H1 (cell line): ENCODE measurements around the gene CTSC. TPM values are rescaled to one million over a fixed set of nuclear protein-coding genes. Genes with fewer than 3 reads are reported as not detected.

Experiments
- BCL11A ChIP-seq, 2 experiments: IDR thresholded peaks; one replicate each; pipeline ENCODE4 v1.6.1; 2011; ENCODE audit warnings: low read depth in 2 of 2, low read length in 2 of 2, mild to moderate bottlenecking in 2 of 2
- BRCA1 ChIP-seq: IDR thresholded peaks from 2 replicates; pipeline ENCODE4 v1.6.1; 2012; ENCODE audit warnings: low read depth, low read length, improper control_type of control experiment
- CBX5 ChIP-seq: fragments of 300-800, 300-1000 bp; sonication (generic); IDR thresholded peaks from 2 replicates; pipeline ENCODE4 v1.7.1; 2016; ENCODE audit warnings: antibody characterized with exemption, low read length, low read depth
- CHD1 ChIP-seq: IDR thresholded peaks from 2 replicates; pipeline ENCODE4 v1.6.1; 2012; ENCODE audit warnings: low read depth, low read length, improper control_type of control experiment
- CTBP2 ChIP-seq: IDR thresholded peaks from 2 replicates; pipeline ENCODE4 v1.7.0; 2011; ENCODE audit warnings: borderline replicate concordance, mild to moderate bottlenecking, moderate library complexity, mixed read lengths, low read length; ENCODE audit not compliant: insufficient read depth, insufficient read length
- EGR1 ChIP-seq: IDR thresholded peaks from 2 replicates; pipeline ENCODE4 v1.6.1; 2011; ENCODE audit warnings: low read depth, low read length, borderline replicate concordance
- HDAC6 ChIP-seq: IDR thresholded peaks from one replicate; pipeline ENCODE4 v1.7.1; 2012; ENCODE audit warnings: low read depth, mild to moderate bottlenecking, inconsistent platforms, low read length, moderate library complexity
- KDM5A ChIP-seq: fragments of 200-600 bp; IDR thresholded peaks from 2 replicates; pipeline ENCODE4 v1.7.1; 2012; ENCODE audit warnings: mild to moderate bottlenecking, low read length, inconsistent platforms, mixed read lengths
- NRF1 ChIP-seq: IDR thresholded peaks from 2 replicates; pipeline ENCODE4 v1.6.1; 2011; ENCODE audit warnings: mild to moderate bottlenecking, low read depth, low read length, improper control_type of control experiment
- POLR2A ChIP-seq, 2 experiments: IDR thresholded peaks; 1 replicate in 1 of 2; 2 replicates in 1 of 2; pipeline ENCODE4 v1.6.1; 2011; ENCODE audit warnings: low read depth in 2 of 2, low read length in 2 of 2, mild to moderate bottlenecking in 2 of 2; ENCODE audit errors: control extremely low read depth in 1 of 2
- RAD21 ChIP-seq, 2 experiments: IDR thresholded peaks in 1 of 2; conservative IDR thresholded peaks in 1 of 2; 2 replicates each; pipeline ENCODE4 v1.6.1; 2011; ENCODE audit warnings: low read depth in 2 of 2, low read length in 2 of 2, improper control_type of control experiment in 1 of 2, inconsistent platforms in 1 of 2, mild to moderate bottlenecking in 1 of 2, moderate library complexity in 1 of 2
- RXRA ChIP-seq: IDR thresholded peaks from 2 replicates; pipeline ENCODE4 v1.6.1; 2011; ENCODE audit warnings: low read depth, mild to moderate bottlenecking, low read length, moderate library complexity; ENCODE audit not compliant: insufficient read depth
- SAP30 ChIP-seq: fragments of 300-600 bp; sonication (generic); IDR thresholded peaks from 2 replicates; pipeline ENCODE4 v1.7.1; 2012; ENCODE audit warnings: low read length, moderate library complexity, mild to moderate bottlenecking, inconsistent platforms; ENCODE audit not compliant: insufficient read depth, insufficient replicate concordance
- SIN3A ChIP-seq, 2 experiments: IDR thresholded peaks in 1 of 2; conservative IDR thresholded peaks in 1 of 2; 2 replicates each; pipeline ENCODE4 v1.6.1; 2011 to 2012; ENCODE audit warnings: low read length in 2 of 2, improper control_type of control experiment in 1 of 2, low read depth in 1 of 2, mild to moderate bottlenecking in 1 of 2
- SUZ12 ChIP-seq: fragments of 200-600 bp; sonication (generic); IDR thresholded peaks from 2 replicates; pipeline ENCODE4 v1.6.1; 2012; ENCODE audit warnings: mild to moderate bottlenecking, inconsistent platforms, low read length, moderate library complexity, mixed read lengths
- TAF1 ChIP-seq: IDR thresholded peaks from 2 replicates; pipeline ENCODE4 v1.6.1; 2011; ENCODE audit warnings: mild to moderate bottlenecking, low read depth, low read length
- TAF7 ChIP-seq: optimal IDR thresholded peaks from 2 replicates; pipeline ENCODE3; 2011; ENCODE audit warnings: low read depth, mild to moderate bottlenecking, inconsistent platforms, low read length, moderate library complexity, borderline replicate concordance
- TCF12 ChIP-seq: IDR thresholded peaks from 2 replicates; pipeline ENCODE4 v1.6.1; 2011; ENCODE audit warnings: low read depth, mild to moderate bottlenecking, low read length
- TEAD4 ChIP-seq: IDR thresholded peaks from 2 replicates; pipeline ENCODE4 v1.6.1; 2012; ENCODE audit warnings: low read depth, low read length, inconsistent platforms, mixed read lengths
- ZNF274 ChIP-seq: IDR thresholded peaks from 2 replicates; pipeline ENCODE4 v1.7.0; 2012; ENCODE audit warnings: low read length, borderline replicate concordance; ENCODE audit errors: extremely low read depth
- polyA plus RNA-seq, 7 experiments: library from polyadenylated mRNA; depleted of rRNA in 3 of 7; stranded (reverse) in 5 of 7; unstranded in 2 of 7; fragments of >200 nt in 5 of 7; fragments of 200-250 nt in 2 of 7; gene quantifications; 1 replicate in 5 of 7; 2 replicates in 1 of 7; 4 replicates in 1 of 7; pipeline versions ENCODE4 v1.2.1 to v1.2.3, GENCODE V29; 2011 to 2013; ENCODE audit warnings: missing spikeins in 2 of 7, mixed read lengths in 2 of 7
- total RNA-seq: library from RNA; stranded (reverse); fragmentation: NEBNext Ultra II Directional; extraction: Animal tissue kit (Norgen Biotek cat#: 25700); gene quantifications from 2 replicates; pipeline ENCODE4 v1.2.1, GENCODE V29; 2021
- TF ChIP-seq, protein P1 (sequence below): IDR thresholded peaks from 2 replicates; pipeline ENCODE4 v1.6.1; 2012; ENCODE audit warnings: inconsistent platforms
- TF ChIP-seq, protein P2 (sequence below): IDR thresholded peaks from 2 replicates; pipeline ENCODE4 v1.6.1; 2012; ENCODE audit warnings: low read length, inconsistent platforms

CTSC gene
- total and polyA plus RNA-seq, 2 of the 8 experiments (the other 6 are each of a cell fraction or from before 2014, with no cell fraction given): 347 to 369 TPM

DNA sequence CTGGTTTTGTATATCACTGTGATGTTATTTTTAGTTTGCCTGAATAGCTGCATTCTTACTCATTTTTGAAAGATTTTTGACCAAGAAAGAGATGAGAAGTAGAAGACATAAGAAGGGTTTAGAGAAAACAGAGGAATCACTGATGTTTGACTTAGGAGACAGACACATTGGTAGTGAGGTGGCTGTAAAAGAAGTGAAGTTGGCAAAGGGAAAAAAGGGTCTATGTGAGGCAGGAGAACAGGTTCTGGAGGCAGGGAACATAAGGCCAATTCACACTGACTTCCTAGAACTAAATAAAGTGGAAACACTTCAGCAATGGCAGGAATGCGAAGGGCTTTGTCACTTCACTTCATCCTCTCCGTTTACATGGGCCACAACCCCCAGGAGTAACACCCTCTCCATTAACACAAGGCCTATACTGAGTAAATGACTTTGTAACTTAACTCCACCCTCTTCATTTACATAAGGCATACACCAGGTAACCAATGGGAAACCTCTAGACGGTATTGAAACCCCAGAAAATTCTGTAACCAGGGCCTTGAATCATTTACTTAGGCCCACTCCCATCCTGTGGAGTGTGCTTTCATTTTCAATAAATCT, 36.5 kb downstream of the CTSC start (continued):
- TF ChIP-seq SUZ12 (no peak), ZNF274 (no peak), RXRA (no peak), EGR1 (no peak), BCL11A (IDR thresholded peaks at IDR 0.05; ENCODE audit: low read depth in 2 of 2, low read length in 2 of 2) (no peak), SIN3A (conservative IDR thresholded peaks at IDR 0.05 in 1 of 2, IDR thresholded peaks at IDR 0.05 in 1 of 2; ENCODE audit: low read depth in 1 of 2, low read length in 2 of 2) (peak in 1 of 2 experiments; percentile 35; a peak in 1 of 4 replicates), POLR2A (IDR thresholded peaks at IDR 0.05; ENCODE audit: control extremely low read depth in 1 of 2, low read depth in 2 of 2, low read length in 2 of 2) (peak; percentile 26 to 70), HDAC6 (no peak), BRCA1 (no peak), CBX5 (no peak), TEAD4 (peak; percentile 98), TAF7 (no peak), RAD21 (IDR thresholded peaks at IDR 0.05 in 1 of 2, conservative IDR thresholded peaks at IDR 0.05 in 1 of 2; ENCODE audit: low read depth in 2 of 2, low read length in 2 of 2) (no peak), TAF1 (0 out of 2 replicates have a peak, but pooled peaks have one; percentile 27), CHD1 (no peak), KDM5A (no peak), TCF12 (peak; percentile 20; the same call in 1 of the 2 replicates), CTBP2 (no peak), SAP30 (no peak), NRF1 (no peak)
- TF ChIP-seq, protein P1, sequence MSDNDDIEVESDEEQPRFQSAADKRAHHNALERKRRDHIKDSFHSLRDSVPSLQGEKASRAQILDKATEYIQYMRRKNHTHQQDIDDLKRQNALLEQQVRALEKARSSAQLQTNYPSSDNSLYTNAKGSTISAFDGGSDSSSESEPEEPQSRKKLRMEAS: peak; percentile 37
- TF ChIP-seq, protein P2, sequence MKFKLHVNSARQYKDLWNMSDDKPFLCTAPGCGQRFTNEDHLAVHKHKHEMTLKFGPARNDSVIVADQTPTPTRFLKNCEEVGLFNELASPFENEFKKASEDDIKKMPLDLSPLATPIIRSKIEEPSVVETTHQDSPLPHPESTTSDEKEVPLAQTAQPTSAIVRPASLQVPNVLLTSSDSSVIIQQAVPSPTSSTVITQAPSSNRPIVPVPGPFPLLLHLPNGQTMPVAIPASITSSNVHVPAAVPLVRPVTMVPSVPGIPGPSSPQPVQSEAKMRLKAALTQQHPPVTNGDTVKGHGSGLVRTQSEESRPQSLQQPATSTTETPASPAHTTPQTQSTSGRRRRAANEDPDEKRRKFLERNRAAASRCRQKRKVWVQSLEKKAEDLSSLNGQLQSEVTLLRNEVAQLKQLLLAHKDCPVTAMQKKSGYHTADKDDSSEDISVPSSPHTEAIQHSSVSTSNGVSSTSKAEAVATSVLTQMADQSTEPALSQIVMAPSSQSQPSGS: no peak
